GM12892 (cell line): Measurements from ENCODE around the gene APOL2.

Experiments used
- POLR2A ChIP-seq: IDR thresholded peaks from 2 replicates; pipeline ENCODE4 v1.6.1; 2011; ENCODE audit warnings: low read depth, low read length, control low read depth
- POLR2AphosphoS5 ChIP-seq: IDR thresholded peaks from 2 replicates; pipeline ENCODE4 v1.6.1; 2011; ENCODE audit warnings: low read depth, low read length, control low read depth
- TAF1 ChIP-seq: IDR thresholded peaks from 2 replicates; pipeline ENCODE4 v1.6.1; 2011; ENCODE audit warnings: low read depth, mild to moderate bottlenecking, control low read depth, low read length, borderline replicate concordance

DNA sequence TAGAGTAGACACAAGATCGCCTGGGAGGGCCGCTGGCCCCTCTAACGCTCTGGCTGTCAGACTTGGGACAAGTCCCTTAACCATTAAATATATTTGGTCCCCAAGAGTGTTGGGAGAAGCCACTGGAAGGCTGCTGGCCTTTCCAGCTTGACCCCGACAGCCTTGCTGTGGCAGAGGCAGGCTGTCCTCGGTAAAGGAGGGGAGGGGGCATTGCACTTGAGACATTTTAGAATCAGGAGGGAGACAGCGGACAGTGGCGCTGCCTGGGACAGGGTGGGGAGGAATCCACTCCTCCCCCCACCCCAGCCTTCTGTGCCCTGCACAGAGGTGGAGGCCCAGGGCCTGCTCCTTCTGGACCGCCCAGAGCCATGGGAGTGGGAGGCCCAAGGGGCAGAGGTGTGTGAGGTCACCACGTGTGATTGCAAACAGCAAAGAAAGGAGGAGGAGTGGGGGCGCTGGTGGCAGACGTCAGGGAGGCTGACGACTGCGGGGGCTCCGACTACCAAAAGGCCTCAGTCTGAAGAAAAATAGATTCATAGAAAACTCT, 42.5 kb upstream of the APOL2 start:
- TF ChIP-seq POLR2AphosphoS5 (no peak), POLR2A (no peak), TAF1 (no peak)
